ENCODE data around the gene KRTAP10-7.
"Not testable (repeated sequence)": the region's sequence is repeated elsewhere in the genome, so short reads cannot be mapped to it uniquely, and the experiment has no call there.

Gene KRTAP10-7

DNA sequence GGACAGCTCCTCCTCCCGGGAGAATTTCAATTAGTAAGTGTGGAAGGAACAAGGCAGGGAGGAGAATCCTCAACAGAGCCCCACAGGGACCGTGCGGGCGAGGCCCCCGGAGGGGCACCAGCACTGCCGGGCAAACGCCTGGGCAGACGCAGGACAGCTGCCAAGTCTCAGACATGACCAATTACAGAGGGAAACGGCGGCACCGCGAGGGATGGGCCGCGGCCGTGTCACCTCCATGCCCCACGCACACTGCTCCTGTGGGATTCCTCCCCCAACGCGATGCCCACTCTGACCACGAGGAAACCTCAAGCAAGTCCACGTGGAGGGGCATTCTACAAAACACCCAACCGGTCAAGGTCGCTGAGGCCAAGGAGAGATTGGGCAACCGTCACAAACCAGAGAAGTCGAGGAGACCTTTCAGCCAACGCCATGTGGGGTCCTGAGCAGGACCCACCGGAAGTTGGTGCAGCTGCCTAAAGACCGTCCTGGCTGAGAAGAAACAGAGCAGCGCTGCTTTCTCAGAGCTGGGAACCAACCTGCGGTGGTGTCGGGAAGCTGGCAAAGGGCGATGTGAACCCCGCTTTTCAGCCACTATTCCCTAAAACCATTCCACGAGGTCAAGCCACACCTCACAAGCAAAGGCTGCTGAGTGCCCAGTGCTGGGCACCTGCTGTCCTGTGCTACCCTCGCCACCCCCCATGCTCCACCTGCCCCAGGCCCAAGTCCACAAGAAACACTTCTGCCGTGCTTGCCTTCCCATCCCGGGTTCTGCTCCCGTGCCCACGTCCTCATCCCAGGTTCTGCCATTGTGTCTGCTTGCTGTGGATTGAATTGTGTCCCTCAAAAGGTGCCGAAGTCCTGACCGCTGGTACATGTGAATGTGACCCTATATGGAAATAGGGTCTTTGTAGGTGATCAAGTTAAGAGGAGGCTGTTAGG lies 28.3 kb upstream of the KRTAP10-7 start:
- no peak for DNase-seq (ENCODE audit: extremely low read depth in 1 of 2, low read depth in 1 of 2)

DNA sequence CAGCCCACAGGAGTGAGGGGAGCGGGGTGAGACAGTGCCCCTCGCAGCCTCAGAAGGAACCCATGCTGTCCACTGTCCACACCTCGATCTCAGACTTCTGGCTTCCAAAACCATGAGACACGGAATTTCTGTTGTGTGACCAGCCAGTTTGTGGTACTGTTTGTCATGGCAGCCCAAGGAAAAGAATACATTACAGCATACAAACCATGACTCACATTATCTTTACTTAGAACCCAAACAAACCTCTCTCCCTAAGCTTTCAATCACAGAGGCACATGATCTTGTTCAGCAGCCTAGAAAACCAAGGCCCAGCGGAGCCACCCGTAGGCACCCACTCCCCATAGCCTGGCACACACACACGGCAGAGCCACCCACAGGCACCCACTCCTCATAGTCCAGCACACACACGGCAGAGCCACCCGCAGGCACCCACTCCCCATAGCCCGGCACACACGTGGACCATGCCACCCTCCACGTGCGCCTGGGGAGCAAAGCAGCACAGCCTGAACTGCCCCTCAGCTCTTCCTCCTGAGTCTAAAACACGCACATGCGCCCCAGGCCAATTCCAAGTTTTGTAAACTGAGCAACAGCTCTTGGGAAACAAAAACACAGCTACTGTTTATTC lies 27.3 kb upstream of the KRTAP10-7 start:
- DNase-seq (ENCODE audit: extremely low read depth in 1 of 2, low read depth in 1 of 2) = no peak

DNA sequence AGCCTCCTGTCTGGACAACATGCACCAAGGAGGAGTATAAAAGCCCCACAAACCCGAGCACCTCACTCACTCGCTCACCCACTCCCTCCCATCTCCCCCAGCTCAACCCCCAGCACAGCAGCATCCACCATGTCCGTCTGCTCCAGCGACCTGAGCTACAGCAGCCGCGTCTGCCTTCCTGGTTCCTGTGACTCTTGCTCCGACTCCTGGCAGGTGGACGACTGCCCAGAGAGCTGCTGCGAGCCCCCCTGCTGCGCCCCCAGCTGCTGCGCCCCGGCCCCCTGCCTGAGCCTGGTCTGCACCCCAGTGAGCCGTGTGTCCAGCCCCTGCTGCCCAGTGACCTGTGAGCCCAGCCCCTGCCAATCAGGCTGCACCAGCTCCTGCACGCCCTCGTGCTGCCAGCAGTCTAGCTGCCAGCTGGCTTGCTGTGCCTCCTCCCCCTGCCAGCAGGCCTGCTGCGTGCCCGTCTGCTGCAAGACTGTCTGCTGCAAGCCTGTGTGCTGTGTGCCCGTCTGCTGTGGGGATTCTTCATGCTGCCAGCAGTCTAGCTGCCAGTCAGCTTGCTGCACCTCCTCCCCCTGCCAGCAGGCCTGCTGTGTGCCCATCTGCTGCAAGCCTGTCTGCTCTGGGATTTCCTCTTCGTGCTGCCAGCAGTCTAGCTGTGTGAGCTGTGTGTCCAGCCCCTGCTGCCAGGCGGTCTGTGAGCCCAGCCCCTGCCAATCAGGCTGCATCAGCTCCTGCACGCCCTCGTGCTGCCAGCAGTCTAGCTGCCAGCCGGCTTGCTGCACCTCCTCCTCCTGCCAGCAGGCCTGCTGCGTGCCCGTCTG lies 26.6 kb upstream of the KRTAP10-7 start, which contains the start of gene KRTAP10-4:
Gene KRTAP10-4, plus strand, starts transcription at position 100 of the 827 bp plus-strand sequence. Its CDS starts 30 bp downstream, at position 130.
- DNase-seq (ENCODE audit: extremely low read depth in 1 of 2, low read depth in 1 of 2) = not testable (repeated sequence)

DNA sequence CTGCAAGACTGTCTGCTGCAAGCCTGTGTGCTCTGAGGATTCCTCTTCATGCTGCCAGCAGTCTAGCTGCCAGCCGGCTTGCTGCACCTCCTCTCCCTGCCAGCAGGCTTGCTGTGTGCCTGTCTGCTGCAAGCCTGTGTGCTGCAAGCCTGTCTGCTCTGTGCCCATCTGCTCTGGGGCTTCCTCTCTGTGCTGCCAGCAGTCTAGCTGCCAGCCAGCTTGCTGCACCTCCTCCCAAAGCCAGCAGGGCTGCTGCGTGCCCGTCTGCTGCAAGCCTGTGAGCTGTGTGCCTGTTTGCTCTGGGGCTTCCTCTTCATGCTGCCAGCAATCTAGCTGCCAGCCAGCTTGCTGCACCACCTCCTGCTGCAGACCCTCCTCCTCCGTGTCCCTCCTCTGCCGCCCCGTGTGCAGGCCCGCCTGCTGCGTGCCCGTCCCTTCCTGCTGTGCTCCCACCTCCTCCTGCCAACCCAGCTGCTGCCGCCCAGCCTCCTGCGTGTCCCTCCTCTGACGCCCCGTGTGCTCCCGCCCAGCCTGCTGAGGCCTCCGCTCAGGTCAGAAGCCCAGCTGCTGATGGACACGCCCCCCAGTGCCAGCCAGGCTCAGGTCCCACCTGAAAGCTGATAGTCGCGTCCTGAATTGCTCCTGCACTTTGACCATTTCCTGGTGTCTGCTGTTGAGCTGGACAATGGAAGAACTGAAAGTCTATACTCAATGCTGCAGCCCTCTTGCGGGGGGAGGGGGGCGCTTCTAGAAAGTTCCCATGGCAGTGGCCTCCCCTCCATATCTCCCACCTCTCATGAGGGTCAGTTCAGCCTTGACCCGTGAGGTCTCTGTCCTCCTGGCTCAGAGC lies 25.7 kb upstream of the KRTAP10-7 start:
- DNase-seq (ENCODE audit: extremely low read depth in 1 of 2, low read depth in 1 of 2) = no peak

DNA sequence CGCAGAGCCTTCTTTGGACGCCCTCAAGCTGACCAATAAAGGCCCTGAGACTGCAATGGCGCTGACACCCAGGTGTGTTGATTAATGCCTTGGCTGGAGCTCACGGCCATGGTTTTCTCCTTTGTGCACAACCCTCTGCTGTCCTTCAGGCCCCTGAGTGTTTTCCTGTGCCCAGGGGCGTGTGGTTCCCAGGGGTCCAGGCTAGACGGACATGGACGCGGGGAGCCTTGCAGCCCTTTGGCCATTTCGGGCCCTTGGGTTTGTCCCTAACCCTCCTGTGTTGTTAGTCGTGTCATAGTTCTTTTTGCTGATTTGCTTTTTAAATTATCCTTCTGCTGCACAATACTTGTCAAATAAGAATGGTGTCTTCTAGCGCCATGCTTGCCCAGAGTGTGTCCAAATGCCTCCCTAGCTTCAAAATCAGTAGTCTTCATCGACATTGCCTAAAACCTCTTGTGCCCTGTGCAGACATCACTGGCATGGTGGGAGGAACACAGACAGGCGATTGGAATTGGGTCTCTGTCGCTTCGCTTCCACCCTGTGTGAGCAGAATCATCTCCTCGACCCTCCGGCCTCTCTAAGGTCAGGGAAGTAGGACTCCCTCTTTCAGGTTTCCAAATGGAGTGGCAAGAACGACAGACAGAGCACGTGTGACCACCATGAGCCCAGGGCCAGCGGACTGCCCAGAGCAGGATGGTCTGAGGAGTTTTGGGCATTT lies 24.9 kb upstream of the KRTAP10-7 start:
- no peak for DNase-seq (ENCODE audit: extremely low read depth in 1 of 2, low read depth in 1 of 2)

DNA sequence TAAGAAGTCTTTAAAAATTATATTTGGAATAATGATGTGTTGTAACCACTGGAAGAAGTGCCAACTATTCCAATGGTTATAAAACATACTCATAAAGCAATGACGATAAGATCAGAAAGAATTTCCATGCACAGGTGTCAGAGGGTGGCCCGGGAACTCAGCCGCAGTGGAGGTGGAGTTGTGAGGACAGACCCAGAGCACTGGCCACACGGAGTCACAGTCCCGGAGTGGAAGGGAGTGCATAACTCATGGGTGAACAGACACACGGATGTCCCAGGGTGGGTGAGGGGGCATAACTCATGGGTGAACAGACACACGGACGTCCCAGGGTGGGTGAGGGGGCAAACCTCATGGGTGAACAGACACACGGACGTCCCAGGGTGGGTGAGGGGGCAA lies 24.4 kb upstream of the KRTAP10-7 start:
- DNase-seq (ENCODE audit: extremely low read depth in 1 of 2, low read depth in 1 of 2) = no peak

DNA sequence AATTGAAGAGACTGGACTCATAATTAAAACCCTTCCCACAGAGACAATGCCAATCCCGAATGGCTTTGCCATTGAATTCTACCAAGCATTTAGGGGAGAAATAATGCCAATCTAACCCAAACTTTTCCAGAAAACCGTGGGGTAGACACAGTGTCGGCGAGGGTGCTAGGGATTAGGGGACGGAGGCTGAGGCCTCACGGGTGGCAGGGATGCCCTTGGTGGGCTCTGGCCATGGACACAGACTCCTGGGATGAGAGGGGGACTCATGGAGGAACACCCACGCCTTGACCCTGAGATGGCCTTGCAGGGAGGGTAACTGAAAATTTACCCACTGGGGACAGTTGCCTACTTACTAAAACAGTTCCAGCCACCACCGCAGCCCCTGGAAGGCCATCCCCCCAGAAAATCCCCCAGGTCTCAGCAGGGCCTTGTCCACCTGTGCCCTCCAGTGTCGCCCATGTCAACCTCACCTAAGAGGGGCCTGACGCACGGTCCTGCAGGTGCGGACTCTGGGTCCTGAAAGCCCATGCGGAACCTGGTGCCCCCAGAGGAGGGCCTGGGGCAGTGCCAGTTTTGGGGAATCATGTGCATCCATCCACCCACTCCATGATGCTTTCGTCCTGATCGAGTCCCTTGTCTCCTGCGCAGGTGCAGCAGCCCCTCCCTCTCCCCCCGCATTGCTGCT lies 21.9 kb upstream of the KRTAP10-7 start:
- DNase-seq (ENCODE audit: extremely low read depth in 1 of 2, low read depth in 1 of 2) = no peak

DNA sequence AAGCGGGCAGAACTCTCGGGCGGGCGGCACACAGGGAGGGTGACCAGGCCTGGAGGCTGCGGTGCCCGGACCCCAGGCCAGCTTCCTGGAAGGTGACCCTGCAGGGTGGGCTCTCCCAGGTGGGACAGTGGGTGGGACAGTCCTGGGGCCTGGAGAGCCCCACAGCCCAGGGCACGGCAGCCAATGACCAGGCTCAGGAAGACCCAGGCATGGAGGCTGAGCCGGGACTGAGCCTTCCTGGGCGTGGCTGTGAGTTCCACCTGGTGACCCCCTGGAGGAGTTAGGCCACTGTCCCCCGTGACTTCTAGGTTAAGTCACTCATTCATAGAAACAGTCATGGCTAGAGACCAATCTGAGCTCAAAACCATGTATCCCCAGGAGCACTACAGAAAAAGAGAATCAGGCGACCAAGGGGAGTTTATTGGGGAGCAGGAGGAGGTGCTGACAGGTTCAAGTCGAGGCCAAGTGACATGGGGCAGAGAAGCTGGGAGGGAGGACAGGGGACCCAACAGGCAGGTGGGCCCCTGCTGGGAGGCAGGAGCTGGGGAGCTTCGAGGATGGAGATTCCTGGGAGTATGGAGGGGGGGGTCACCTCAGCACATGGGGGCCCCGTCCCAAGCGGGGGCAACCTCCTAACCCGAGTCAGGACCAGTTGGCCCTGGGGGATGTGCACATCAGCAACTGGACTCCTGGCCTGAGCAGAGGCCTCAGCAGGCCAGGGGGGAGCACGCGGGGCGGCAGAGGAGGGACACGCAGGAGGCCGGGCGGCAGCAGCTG lies 21.2 kb upstream of the KRTAP10-7 start:
- no peak for DNase-seq (ENCODE audit: extremely low read depth in 1 of 2, low read depth in 1 of 2)

DNA sequence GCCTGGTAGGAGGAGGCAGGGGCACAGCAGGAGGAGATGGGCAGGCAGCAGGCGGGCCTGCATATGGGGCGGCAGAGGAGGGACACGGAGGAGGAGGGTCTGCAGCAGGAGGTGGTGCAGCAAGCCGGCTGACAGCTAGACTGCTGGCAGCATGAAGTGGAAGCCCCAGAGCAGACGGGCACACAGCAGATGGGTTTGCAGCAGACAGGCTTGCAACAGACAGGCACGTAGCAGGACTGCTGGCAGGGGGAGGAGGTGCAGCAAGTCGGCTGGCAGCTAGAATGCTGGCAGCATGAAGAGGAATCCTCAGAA lies 20.6 kb upstream of the KRTAP10-7 start:
- no peak for DNase-seq (ENCODE audit: extremely low read depth in 1 of 2, low read depth in 1 of 2)

DNA sequence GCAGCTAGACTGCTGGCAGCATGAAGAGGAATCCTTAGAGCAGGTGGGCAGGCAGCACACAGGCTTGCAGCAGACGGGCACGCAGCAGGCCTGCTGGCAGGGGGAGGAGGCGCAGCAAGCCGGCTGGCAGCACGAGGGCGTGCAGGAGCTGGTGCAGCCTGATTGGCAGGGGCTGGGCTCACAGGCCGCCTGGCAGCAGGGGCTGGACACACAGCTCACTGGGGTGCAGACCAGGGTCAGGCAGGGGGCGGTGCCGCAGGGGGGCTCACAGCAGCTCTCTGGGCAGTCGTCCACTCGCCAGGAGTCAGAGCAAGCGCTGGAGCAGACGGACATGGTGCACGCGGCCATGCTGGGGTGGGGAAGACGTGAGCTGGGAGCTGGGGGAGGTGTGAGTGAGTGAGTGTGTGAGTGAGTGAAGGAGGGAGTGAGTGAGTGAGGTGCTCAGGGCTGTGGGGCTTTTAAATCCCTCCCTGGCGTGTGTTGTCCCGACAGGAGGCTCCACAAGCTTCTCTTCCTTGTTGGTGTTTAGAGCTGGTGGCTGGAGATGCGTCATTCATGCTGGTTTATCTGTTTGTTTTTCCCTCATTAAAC lies 20.1 kb upstream of the KRTAP10-7 start, which contains the start of gene KRTAP10-5:
Gene KRTAP10-5, minus strand, starts transcription at position 374 of the 591 bp plus-strand sequence. Its CDS starts 26 bp downstream, at position 348.
- not testable (repeated sequence) for DNase-seq (ENCODE audit: extremely low read depth in 1 of 2, low read depth in 1 of 2)

DNA sequence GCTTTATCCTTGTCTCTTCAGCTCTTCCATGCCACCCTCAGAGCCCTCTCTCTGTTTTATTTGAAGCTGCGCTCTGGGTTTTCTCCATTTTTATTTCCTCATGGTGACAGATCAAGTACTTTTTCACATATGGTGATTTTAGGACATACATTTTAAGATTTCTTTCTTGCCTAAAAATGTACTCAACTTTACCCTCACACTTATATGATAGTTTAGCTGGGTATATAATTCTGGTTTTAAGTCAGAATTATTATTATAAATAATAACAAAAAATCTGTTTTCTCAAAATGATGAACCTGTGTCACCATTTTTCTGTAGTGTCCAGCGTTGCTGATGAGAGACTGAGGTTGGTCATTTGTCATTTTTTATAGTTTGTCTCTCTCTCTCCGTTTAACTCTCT lies 19.2 kb upstream of the KRTAP10-7 start:
- no peak for DNase-seq (ENCODE audit: extremely low read depth in 1 of 2, low read depth in 1 of 2)

DNA sequence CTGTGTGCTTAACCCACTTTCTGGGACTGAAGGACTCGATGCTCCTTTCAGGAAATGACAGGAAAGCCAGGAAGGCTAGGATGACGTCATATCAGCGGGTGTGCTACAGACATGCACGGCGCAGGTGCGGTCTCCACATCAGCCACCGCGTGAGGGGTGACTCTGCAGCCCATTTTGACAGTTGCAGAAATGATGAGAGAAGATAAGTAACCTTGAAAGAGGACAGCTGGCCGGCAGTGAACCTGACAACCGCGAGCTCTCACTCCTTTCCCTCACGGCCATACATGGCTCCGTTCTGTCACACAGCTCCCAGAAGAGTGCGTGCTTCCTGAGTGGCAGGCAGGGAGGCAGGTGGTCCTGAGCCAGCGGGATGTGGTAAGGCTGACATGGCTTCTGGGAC lies 18.3 kb upstream of the KRTAP10-7 start:
- no peak for DNase-seq (ENCODE audit: extremely low read depth in 1 of 2, low read depth in 1 of 2)

DNA sequence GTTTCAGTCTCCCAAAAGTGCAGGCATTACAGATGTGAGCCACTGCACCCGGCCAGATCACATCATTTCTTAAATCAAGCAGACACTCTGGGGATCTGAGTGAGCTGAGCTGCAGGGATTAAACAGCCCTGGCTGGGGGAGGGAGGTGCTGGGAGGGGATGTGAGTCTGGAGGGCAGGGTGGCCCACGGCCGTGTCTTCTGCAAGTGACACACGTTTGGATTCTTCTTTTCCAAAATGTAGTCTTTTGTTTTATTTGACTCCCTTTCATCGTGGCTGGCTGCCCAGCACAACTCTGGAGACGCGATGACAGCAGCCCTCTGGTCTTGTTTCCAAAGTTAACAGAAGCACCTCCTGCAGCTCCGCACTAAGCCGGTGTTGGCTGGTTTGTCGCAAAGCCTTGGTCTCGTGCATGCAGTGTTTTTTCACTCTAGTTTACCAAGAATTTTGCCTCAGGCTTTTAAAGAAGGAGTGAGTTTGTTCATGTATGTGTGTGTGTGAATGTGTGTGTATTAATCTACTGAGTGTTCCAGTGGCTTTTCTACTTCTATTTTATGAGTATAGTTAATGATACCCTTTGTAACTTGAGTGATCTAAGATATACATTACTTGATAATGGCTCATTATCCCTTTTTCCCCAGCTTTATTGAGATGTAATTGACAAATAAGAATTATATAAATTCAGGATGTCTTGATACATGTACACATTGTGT lies 17.2 kb upstream of the KRTAP10-7 start:
- DNase-seq (ENCODE audit: extremely low read depth in 1 of 2, low read depth in 1 of 2) = no peak

DNA sequence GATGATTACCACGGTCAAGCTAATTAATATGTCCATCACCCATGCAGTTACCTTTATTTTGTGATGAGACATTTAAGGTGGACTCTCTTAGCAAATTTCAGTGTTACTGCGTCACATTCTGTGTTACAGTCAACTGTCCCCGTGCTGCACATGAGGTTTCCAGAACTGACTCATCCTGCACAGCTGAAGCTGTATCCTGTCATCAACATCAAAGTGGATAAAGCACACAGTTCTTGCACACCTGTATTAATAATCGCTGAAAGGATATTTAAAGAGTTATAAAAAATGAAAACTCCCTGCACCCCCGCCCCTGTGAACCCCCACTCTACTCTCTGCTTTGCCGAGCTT lies 16.6 kb upstream of the KRTAP10-7 start:
- DNase-seq (ENCODE audit: extremely low read depth in 1 of 2, low read depth in 1 of 2) = no peak

DNA sequence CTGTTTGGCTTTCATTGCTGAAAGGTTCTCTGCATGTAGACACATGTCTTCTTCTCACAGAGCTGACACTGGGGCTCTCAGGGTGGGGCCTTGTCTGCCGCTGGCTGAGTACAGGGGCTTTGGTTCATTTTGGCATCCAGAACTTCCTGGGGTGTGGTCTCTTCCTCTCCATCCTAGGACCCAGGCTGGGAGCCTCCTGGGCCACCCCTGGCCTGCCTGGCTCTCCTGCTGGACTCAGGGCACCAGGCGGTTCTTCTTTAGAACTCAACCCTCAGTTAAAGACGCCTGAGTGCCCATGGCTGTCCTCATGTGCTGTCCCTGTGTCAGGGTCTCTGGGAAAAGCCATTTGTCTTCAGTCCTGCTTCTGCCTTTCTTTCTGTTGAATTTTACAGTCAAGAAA lies 14.5 kb upstream of the KRTAP10-7 start:
- no peak for DNase-seq (ENCODE audit: extremely low read depth in 1 of 2, low read depth in 1 of 2)

DNA sequence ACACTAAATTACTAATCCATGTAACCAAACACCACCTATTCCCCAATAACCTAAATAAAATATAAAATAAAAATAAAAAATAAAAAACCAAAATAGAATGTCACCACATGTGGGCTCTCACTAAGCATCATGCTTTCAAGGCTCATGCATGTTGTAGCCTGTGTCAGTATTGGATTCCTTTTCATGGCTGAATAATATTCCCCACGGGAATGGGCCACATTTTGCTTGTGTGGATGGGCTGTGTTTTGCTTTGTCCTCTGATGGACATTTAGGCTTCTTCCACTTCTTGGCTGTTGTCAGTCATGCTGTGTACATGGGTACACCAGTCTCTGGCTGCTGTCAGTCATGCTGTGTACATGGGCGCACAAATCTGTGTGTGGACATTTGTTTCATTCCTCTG lies 11.3 kb upstream of the KRTAP10-7 start:
- DNase-seq (ENCODE audit: extremely low read depth in 1 of 2, low read depth in 1 of 2) = no peak

DNA sequence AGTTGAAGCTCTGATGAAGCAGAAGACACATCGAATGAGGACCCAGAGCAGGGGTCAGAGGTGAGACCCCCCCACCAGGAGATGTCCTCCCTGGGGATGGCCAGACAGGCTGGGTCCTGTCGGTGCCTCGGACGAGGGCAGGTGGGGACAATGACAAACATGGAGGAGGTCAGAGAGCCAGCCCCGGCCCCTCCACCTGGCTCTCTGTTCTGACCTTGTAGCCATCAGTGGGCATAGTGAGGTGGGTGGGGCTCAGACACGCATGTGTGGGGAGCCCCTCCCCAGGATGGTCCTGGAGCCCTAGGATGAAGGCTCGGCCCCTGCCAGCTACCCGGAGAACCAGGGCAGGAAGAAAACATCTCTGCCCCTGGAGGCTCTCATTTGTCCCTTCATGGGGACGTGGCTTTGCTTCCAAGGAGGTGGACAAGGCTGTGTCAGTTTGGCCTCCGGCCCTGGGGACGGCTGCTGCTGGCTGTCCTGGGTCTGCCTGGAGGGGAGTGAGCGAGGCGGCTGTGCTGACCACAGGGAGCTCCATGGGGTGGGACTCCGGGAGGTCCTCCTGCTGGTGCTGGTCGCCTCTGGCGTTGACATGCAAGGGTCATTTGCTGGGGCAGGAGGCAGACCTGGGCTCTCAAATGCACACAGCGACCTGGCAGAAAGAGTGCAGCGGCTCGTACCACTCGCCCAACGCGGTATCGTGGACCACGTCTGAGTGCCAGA lies 10.7 kb upstream of the KRTAP10-7 start:
- DNase-seq (ENCODE audit: extremely low read depth in 1 of 2, low read depth in 1 of 2) = no peak

All from activated CD8-positive, alpha-beta memory T cell treated with anti-CD3 and anti-CD28 coated beads for 1 hour (primary cell).